AG09319 (cell line): ENCODE data around the gene BFSP1.

Experiments used
- DNase-seq: peaks from one replicate; pipeline ENCODE4 v3.0.0-alpha.2; 2010; ENCODE audit warnings: low read depth; ENCODE audit errors: extremely low read depth
- TF ChIP-seq, protein P1 (sequence below): IDR thresholded peaks from 2 replicates; pipeline ENCODE4 v1.5.1; 2011; ENCODE audit warnings: low read depth, mild to moderate bottlenecking, inconsistent platforms, low read length, moderate library complexity

BFSP1 gene

DNA sequence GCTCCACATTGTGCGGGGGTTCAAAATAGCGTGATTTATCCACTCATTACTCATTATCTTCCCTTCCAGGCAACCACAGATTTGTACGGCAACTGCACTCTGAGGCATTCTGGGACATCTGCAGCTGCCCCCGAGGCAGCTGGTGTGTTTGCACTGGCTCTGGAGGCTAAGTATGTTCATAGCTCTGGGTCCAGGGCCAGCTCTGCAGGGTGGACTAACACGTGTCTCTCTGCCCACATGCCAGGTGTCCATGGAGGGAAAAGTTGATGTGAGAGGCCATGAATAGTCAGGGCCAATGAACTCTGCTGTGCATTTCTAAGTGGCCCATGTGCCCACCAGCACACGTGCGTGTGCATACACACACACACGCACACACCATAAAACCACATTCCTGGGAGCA, 74.9 kb downstream of the BFSP1 start:
- TF ChIP-seq, protein P1, sequence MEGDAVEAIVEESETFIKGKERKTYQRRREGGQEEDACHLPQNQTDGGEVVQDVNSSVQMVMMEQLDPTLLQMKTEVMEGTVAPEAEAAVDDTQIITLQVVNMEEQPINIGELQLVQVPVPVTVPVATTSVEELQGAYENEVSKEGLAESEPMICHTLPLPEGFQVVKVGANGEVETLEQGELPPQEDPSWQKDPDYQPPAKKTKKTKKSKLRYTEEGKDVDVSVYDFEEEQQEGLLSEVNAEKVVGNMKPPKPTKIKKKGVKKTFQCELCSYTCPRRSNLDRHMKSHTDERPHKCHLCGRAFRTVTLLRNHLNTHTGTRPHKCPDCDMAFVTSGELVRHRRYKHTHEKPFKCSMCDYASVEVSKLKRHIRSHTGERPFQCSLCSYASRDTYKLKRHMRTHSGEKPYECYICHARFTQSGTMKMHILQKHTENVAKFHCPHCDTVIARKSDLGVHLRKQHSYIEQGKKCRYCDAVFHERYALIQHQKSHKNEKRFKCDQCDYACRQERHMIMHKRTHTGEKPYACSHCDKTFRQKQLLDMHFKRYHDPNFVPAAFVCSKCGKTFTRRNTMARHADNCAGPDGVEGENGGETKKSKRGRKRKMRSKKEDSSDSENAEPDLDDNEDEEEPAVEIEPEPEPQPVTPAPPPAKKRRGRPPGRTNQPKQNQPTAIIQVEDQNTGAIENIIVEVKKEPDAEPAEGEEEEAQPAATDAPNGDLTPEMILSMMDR: no peak
- no peak for DNase-seq

DNA sequence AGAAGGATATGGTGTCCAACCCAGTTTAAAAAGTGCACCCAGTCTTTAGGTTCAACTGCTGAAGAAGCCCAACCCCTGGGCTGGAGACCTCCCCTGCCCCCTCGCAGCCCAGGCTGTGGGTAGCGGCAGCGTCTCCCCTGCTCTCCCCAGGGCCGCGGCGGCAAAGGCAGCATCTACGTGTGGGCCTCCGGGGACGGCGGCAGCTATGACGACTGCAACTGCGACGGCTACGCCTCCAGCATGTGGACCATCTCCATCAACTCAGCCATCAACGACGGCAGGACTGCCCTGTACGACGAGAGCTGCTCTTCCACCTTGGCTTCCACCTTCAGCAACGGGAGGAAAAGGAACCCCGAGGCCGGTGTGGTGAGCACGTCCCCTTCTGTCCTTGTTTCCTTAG, 77.6 kb downstream of the BFSP1 start:
- TF ChIP-seq, protein P1: no peak
- DNase-seq: no peak

DNA sequence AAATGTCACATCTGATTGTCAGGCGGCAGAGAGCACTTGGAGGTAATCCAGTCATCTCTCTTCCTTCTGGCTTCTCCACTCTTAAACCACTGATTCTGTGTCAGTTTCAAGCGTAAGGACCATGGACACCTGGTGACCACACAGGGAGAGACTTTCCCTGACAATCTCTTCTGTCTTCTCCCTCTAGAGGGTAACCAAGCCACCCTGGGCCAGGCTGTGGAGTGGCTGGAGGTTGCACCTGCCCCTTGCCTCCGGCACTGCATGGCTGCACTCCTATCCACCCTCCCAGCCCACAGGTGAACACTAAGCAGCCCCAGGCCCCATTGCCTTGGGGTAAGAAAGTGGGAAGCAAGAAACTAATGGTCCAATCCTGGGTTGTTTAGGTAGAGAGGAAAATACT, 78.7 kb downstream of the BFSP1 start:
- TF ChIP-seq, protein P1: no peak
- no peak for DNase-seq

DNA sequence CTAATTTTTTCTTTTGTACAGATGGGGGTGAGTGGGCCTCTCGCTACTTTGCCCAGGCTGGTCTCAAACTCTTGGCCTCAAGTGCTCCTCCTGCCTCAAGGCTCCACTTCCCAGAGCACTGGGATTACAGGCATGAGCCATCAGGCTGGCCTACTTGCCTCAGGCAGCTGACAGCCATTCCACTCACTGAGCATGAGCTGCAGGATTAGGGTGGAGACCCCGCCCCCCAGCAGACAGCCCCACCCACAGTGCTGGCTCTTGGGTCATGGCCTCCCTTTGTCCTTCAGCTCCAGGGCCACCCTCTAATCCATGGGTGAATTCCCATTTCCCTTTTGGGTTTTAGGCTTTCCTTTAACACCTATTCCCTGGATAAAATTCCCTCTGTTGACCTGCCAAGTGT, 82.1 kb downstream of the BFSP1 start:
- TF ChIP-seq, protein P1: no peak
- no peak for DNase-seq

DNA sequence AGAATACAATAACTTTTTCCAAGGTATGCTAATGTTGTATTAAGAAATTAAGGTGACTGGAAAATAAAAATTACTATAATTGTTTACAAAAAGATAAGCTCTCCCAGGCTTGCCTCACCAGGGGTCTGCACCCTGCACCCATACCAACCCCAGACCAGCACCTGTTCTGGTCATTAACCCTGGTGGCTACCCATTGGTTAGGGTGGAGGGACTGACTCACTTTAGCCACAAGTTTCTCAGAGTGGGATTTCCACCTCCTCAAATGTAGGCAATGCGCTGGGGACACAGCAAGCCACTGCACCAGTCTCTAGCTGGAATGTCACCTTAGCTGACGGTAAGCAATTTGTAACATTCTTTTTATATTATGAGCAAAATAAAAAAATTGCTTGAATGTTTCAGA, 83.1 kb downstream of the BFSP1 start:
- TF ChIP-seq, protein P1: no peak
- no peak for DNase-seq

DNA sequence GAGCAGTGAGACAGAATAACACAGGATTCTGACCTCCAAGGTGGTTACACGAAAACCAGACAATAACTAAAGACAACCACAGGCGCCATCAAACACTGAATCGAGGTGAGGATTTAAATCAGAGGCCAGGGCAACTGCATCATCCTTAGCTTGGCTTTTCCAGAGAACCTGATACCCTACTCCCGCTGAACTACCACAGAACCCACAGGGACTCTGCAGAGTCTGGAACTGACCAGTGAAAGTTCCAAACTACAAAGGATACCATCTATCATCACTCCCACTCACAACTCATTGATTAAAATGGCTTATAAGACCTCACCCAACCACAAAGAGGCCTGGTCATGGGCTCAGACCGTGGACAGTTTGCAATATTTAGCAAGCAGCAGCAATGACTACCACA, 85.0 kb downstream of the BFSP1 start:
- no peak for DNase-seq
- TF ChIP-seq, protein P1: no peak

DNA sequence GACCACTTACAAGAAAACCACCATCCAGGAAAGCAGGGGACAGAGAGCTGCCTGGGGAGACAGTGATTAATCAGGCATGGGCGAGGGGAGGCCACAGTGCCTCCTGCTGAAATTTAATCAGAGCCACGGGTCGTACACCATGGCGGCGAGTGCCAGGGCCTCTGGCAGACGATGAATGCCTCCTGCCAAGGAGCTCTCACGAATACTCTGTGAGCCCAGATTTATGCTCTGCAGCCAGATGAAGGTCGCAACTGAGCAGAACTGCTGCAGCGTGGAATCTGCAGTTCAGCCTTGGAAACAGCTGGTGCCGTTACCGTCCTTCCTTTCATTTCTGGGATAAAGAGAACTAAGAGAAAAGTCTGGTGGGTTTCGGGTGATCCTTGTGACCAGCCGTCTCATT, 85.6 kb downstream of the BFSP1 start:
- DNase-seq: no peak
- TF ChIP-seq, protein P1: no peak

DNA sequence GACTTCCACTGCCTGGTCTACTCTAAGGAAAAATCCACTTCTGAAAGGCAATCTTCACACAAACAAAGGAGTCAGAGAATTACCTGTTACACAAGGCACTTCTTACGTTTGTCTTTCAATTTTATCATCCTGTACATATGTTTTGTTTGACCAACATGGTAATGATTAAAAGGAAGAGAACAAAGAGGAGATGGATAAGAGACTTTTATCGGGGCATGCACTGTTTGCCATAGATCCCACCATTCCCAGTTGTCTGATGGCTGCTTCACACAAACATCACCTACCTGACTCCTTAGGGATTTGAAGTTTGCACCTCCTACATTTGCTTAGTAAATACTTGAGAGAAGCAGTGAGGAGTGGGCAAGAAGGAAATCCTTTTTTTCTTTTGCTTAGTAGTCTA, 87.1 kb downstream of the BFSP1 start:
- TF ChIP-seq, protein P1: no peak
- no peak for DNase-seq
